EL (cell line): ENCODE results near the gene OR13F1.
"Not testable (repeated sequence)": the region's sequence is repeated elsewhere in the genome, so short reads cannot be mapped to it uniquely, and the experiment has no call there.

ENCODE experiments used
- DNase-seq: peaks from one replicate; pipeline ENCODE4 v3.0.0-alpha.2; 2016

Gene OR13F1, protein sequence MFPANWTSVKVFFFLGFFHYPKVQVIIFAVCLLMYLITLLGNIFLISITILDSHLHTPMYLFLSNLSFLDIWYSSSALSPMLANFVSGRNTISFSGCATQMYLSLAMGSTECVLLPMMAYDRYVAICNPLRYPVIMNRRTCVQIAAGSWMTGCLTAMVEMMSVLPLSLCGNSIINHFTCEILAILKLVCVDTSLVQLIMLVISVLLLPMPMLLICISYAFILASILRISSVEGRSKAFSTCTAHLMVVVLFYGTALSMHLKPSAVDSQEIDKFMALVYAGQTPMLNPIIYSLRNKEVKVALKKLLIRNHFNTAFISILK

DNA sequence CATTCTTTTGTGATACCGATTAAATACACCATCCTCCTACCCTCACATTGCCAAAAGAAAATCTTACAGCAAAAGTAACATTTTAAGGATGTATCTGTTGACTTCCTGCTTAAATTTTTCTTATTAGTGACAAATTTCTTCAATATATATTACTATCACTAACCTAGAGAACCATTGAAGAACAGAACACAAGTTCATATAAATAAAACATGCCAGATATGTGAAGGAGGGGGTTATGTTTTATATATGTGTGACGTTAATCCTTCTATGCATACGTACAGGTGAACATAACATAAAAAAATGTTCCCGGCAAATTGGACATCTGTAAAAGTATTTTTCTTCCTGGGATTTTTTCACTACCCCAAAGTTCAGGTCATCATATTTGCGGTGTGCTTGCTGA is at the start of gene OR13F1:
TSS of gene OR13F1 (plus strand) at position 301 of the 400 bp plus-strand sequence. CDS start at position 301, 0 bp downstream.
- DNase-seq = no peak

DNA sequence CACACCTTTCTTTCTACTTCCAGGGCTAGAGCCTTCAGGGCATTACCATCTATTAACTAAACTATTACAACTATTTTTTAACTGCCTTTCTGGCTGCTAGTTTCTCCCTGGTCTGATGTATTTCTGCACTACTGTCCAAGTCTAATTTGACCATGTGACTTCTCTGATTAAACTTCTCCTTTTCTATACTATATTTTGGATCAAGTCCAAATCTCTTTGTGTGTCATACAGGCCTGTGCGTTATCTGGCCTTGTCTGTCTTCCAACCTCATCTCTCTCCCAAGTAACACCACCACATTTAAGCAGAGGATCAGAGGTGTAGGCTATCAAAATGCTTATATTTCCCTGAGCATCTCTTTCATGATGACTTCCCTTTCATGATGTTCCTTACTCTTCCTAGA is 47.2 kb upstream of the OR13F1 start:
- DNase-seq = no peak

DNA sequence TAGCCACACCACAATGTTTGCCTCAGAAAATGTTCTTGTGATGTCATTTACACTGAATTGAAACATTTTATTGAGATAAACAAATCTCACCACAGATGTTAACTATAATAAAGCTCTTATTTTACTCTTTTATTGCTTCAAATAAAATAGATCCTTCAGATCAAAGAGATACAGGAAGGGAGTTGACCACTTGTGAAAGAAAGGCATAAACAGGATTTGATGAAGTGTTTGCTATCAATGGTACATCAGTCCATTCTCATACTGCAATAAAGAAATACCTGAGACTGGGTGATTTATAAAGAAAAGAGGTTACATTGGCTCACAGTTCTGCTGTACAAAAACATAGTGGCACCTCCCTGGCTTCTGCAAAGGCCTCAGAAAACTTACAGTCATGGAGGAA is 40.2 kb upstream of the OR13F1 start:
- no peak for DNase-seq

DNA sequence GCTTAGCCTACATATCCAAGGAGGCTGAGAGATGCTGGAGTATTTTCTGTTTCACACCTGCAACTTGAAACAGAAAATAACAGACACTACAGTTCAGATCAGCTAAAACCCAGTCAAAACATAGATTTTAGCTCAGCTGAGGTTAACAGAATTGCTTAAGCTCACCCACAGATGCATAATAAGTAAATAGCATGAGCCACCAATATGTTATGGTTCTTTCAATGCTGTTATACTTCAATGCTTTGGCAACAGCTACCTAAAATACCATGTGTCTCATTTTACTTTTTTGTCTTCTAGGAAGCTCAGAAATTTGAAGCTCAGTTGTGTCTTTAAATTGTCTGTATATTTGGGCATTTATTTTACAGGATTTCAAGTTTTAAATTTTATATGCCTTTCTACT is 35.8 kb upstream of the OR13F1 start:
- DNase-seq = no peak

DNA sequence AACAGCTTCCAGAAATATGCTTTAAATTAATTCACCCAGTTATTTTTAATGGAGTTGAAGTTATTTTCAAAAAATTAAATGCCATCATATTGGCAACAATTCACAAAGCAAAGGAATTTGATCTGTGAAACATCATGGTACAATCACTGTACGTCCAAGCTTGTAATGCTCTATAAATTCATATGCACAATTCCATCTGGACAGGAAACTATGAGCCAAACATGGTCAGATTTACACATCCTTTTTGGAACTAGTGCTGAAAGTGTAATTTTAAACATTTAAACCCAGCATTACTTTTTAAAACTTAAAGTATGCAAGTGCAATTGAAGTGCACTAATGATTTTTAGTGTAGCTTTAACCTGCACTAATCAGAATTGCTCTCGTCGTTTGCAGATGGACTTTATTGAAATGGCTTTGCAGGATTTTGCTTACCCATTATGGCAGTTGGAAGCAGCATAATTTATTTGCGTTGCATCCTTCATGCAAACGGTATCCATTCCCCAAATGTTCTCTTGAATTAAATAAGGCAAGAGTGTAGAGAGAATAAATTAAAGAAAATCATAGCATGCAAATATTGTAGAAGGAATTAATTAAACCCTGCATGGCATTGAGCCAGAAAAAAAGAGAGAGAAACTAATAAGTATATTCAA is 21.0 kb upstream of the OR13F1 start:
- DNase-seq = no peak

DNA sequence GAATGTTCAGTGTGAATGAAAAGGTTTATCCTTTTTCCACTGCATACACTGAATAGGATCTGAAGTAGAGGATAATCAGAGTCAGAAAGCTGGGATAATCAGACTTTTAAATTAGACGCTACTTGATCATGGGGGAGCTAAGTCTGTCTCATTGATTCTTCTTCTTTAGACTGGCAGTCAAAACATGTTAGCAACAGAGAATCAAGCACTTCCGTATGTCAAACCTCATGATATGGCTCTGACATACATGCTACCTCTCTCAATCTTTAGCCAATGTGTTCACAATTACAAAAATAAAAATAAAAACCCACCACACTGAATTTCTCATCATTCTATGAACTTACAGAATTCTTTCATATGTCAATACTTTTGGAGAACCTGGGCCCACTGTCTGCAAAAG is 19.0 kb upstream of the OR13F1 start:
- no peak for DNase-seq

DNA sequence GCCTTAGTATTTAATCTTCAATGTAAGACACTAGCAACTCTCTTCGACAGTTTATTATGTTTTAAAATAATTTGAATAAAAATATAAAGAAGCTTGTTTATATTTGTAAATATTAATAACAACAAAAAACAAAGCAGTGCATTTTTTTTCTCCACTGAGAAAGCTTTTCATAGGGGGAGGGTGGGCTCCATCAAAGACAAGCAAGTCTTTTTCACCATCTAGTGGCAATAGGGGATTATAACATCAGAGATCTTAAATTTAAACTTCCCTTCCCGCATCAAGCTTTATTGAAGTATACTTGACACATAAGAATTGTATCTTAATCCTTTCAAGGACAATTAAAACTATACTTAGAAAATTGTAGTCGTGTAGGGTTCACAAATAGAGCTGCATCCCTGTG is 9.3 kb upstream of the OR13F1 start:
- no peak for DNase-seq

DNA sequence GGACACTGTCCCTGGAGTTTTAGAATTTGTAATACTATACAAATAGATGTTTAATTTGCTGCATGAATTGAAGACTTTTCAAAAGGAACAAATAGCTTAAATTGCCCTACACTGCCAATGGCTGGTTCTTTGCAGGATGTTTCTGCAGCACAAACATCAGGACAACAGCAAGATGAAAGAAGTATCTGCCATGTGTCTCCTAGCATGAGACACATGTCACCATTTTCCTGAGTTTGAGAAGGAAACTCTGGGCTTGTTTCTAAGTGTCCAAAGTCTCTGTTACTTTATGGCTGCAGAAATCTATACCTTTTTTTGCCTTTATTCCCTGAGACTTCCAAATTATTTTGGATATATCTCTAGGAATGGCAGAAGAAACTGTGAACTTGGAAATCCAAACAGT is 623 bp upstream of the OR13F1 start:
- DNase-seq = no peak

DNA sequence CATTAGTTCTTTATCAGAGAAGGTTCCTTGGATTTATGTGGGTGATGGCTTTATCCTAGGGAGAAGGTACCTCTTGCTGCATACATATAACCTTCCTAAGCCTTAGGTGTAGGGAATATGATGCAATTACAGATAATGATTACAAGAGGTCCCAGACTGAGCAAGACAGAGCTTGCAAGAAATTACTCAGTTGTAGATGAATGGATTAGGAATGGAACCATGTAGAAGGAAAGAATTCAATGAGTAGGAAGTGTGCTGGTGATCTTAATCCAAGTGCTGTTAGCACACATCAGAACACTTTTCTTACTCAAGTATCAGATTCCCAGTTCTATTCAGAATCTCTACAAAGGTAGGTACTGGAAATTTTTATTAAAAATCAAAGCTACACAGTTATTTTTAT is 2.5 kb downstream of the OR13F1 start:
- DNase-seq = no peak

DNA sequence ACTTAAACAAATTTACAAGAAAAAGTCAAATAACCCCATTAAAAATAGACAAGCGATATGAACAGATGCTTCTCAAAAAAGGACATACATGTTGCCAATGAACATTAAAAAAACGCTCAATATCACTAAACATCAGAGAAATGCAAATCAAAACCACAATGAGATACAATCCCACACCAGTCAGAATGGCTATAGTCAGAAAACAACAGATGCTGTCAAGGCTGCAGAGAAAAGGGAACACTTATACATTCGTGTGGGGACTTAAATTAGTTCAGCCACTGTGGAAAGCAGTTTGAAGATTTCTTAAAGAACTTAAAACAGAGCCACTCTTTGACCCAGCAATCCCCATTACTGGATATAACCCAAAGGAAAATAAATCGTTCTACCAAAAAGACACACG is 10.8 kb downstream of the OR13F1 start:
- no peak for DNase-seq

DNA sequence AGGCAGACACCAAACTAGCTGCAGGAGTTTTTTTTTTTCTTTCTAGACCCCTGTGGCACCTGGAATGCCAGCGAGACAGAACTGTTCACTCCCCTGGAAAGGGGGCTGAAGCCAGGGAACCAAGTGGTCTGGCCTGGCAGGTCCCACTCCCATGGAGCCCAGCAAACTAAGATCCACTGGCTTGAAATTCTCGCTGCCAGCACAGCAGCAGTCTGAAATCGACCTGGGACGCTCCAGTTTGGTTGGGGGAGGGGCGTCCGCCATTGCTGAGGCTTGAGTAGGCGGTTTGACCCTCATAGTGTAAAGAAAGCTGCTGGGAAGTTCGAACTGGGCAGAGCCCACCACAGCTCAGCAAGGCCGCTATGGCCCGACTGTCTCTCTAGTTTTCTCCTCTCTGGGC is 16.2 kb downstream of the OR13F1 start:
- DNase-seq = not testable (repeated sequence)

DNA sequence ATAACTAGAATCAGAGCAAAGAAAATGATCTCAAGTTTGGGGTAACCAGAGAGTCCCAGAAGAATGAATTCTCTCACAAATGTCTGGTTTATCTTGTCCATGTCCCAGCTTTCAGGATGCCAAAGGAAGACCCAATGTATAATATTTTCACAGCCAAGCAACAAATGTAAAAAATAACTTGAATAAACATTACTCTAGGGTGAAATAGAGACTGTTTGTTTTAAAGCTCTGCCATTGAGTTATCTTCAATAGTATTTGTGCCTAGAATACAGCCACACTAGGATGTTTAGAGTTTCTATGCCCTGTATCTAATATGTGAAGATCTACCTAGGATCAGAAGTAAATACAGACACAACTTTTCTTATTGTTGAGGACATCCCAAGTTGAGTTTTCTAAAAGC is 23.0 kb downstream of the OR13F1 start, which contains the start of gene OR13C4:
TSS of gene OR13C4 (minus strand) at position 101 of the 400 bp plus-strand sequence. CDS start at position 101, 0 bp downstream.
- no peak for DNase-seq

DNA sequence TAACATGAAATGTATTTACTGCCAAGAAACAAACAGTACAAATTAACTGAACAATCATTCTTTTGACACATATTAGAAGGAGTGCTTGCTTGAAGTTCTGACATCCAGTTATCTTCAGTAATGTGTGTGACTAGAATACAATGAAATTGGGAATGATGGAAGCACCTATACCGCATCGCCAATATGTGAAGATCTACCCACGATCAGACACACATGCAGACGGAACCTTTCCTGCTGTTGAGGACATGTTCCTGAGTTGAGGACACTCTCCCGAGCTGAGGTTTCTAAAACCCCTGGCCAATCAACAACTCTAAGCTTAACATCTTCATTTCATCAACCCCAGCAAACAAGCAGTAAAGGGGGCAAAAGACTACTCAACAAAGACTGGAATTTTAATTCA is 32.7 kb downstream of the OR13F1 start, which contains the start of gene OR13C3:
TSS of gene OR13C3 (minus strand) at position 101 of the 400 bp plus-strand sequence. CDS start 133 bp downstream, outside the sequence.
- no peak for DNase-seq

DNA sequence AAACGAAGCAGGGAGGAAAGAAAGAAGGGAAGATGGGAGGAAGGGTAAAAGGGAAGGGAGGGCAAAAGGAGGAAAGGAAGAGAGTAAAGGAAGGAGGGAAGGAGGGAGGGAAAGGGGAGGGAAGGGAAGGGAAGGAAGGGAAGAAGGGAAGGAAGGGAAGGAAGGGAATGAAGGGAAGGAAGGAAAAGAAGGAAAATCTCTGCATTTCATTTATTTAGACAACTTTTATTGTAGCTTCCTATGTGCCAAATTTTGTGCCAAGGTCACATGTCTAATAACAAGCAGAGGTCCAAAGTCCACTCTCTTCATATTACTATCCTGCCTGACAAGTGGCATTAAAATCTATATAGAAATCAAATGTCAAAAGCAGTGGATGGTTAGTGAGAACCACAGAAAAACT is 35.2 kb downstream of the OR13F1 start:
- DNase-seq = no peak

DNA sequence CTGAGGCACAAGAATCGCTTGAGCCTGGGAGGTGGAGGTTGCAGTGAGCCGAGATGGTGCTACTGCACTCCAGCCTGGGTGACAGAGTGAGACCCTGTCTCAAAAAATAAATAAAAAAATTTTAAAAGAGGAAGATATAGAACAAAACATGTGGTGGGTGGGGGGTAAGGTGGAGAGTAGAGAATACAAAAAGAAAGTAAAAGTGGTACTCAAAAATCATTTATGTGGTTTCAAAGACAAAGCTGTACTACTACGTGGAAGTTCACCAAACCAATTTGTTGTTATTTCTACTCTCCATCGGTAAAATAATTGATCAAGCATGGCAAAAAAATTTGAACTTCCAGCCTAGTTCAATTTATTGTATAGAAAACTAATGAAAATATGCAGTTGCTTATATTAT is 40.6 kb downstream of the OR13F1 start:
- DNase-seq = no peak

DNA sequence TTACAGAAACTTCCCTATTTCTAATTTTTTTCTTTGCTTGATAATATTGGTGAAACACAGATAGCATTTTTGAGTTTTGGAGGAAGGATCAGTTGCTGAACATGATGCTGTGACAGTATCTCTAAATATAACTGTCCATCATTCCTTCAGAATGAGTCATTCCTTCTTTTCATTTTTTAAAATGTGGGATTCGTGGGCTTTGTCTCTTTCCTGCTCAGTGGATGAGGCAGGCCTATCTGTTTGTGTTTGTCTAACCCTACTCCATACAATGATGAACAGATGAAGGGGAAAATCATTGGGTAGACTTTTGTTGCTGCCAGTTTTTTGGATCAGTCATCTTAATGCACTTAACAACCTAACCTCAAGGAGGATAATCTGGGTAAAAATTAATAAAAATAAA is 49.2 kb downstream of the OR13F1 start:
- DNase-seq = peak; percentile 50
